Tibial nerve (tissue), 4 donors: Measurements from ENCODE around the gene SH3BP4.

Source experiments
- EP300 ChIP-seq, 2 donors: sonication (generic); formaldehyde crosslinking; IDR thresholded peaks; one replicate each; pipeline ENCODE4 v1.6.1; 2017; ENCODE audit warnings: antibody characterized with exemption in 2 of 2, mild to moderate bottlenecking in 1 of 2
- POLR2A ChIP-seq, 2 donors: fragments of 450-650 bp; IDR thresholded peaks; one replicate each; pipeline ENCODE4 v1.6.1; 2017; ENCODE audit warnings: antibody characterized with exemption in 2 of 2, mild to moderate bottlenecking in 2 of 2, moderate library complexity in 2 of 2
- TF ChIP-seq, protein P1 (sequence below), 5 experiments: fragments of 200-600 bp in 3 of 5; fragments of 450-650 bp in 2 of 5; sonication (generic) in 3 of 5; IDR thresholded peaks; one replicate each; pipeline ENCODE4 v1.5.1; 2016 to 2019; ENCODE audit warnings: antibody characterized with exemption in 5 of 5, mild to moderate bottlenecking in 3 of 5, moderate library complexity in 2 of 5

DNA sequence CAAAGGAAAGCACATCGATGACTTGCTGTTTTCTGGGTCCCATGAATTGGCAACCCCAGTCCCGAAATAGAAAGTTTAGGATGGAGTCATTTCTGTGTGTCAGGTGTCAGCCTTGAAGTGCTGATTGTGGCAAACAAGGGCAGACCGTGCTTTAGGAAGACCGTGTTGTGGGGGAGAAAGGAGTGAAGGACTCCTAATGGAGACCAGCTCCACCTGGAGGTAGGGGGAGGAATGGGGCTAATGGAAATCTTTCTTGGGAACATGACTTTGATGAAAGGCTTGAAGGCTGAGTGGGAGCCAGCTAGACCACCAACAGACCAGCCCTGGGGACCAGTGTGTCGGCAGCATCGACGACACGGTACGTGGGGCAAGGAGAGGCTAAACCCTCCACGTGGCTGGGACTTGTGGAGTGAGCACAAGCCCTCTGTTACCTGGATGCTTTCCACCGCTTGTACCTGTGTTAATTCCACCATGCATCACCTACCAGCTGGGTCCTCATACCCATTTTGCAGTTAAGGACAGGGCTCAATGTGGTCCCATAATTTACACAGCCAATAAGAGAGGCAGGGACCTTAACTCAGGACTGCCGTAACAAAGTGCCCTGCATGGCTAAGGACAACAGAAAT lies 104.2 kb downstream of the SH3BP4 start:
- TF ChIP-seq EP300 (IDR thresholded peaks at IDR 0.05): no peak
- TF ChIP-seq, protein P1, sequence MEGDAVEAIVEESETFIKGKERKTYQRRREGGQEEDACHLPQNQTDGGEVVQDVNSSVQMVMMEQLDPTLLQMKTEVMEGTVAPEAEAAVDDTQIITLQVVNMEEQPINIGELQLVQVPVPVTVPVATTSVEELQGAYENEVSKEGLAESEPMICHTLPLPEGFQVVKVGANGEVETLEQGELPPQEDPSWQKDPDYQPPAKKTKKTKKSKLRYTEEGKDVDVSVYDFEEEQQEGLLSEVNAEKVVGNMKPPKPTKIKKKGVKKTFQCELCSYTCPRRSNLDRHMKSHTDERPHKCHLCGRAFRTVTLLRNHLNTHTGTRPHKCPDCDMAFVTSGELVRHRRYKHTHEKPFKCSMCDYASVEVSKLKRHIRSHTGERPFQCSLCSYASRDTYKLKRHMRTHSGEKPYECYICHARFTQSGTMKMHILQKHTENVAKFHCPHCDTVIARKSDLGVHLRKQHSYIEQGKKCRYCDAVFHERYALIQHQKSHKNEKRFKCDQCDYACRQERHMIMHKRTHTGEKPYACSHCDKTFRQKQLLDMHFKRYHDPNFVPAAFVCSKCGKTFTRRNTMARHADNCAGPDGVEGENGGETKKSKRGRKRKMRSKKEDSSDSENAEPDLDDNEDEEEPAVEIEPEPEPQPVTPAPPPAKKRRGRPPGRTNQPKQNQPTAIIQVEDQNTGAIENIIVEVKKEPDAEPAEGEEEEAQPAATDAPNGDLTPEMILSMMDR (IDR thresholded peaks at IDR 0.05): peak; percentile 31 to 55 (median 33)
- TF ChIP-seq POLR2A (IDR thresholded peaks at IDR 0.05): no peak
